Left forelimb (tissue), 1 donor: ENCODE data around the gene AKAP13.
"Not testable (repeated sequence)": the region's sequence is repeated elsewhere in the genome, so short reads cannot be mapped to it uniquely, and the experiment has no call there.

Source experiments
- DNase-seq: peaks from one replicate; pipeline ENCODE4 v3.0.0-alpha.2; 2018; ENCODE audit warnings: low spot score

Gene AKAP13

DNA sequence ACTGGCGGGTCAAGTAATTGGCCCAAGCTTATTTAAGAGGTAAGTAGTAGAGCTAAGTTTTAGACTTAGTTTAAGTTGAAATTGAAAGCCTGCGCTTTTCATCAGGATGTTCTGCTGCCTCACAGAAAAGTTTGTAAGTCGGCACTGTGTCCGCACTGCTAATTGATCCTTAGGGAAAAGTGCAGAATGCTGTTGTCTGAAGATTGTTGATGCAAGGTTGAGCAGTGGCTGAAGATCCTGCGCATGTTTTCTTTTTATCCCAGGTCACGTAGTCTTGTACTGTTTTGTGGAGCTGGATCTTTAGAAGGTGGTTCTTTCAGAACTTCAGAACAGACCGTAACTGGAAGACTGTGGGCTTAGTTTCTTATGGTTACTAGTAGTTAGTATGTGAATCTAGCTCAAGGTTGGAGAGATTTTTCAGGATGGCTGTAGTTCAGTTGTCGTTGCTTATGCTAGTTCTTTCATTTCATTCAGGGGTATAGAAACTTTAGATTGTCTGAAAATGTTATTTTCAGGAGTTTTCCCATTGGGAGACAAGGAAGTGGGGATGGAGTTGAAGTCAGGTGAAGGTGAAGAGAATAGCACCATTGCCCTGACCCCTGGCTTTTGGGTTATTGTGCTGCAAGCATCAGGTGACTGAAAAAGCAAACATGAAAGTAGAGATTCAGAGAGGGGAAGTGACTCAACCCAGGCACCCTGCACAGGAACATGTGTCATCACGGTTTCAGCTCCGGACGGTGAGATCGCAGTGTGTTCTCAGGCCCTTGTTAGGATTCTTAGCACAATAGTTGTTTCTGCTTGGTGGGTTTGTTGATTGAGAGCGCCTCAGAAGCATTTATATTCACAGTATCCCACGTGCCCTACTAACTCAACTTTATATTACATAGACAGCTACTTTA is 32.8 kb downstream of the AKAP13 start:
- DNase-seq: no peak

DNA sequence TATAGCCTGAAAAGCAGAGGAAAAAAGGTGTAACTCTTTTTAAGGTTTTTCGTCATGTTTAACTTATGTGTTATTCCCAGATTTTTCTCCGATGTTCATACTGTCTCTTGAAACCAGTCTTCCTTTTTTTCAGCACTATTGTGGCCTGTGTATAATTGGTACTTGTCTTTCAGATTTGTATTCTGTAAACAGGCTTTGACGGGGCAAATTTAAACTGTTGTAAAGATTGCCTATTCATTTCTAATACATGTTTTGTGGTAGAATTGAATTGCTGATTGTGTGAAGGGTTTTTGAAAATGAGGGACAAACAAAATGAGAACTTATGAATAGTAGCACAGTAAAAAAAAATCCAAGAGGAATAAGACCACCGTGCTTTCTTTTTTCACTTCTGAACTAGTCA is 33.6 kb downstream of the AKAP13 start:
- DNase-seq: no peak

DNA sequence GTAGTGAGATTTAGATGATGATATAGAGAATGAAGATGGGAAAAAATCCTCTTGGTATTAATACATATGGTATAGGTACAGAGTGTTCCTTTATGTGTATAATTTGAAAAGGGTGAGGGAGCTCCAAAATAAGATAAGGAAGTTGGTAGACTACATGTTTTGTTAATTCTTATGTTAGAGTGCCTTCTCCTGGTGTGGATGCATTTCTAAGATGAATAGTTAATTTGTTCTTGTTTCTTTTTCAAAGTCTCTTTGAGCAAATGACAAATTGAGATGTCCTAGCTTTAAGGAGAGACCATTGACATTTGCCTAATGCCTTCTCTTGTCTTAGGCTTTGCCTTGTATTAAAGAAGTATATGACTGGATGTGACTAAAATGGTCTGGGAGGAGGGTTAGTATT is 34.1 kb downstream of the AKAP13 start:
- DNase-seq: no peak

DNA sequence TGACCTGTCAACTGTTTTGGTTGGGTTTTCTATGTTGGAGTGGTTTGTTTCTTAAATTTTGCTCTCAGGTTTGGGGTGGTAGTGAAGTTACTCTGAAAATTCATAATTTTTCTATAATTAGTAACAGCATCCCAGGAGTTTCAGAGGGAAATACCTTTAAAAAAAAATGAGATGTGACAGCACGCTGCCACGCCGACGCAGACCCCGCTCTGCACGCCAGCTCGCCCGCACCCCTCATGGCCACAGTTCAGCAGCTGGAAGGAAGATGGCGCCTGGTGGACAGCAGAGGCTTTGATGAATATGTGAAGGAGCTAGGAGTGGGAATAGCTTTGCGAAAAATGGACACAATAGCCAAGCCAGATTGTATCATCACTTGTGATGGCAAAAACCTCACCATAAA is 34.6 kb downstream of the AKAP13 start:
- DNase-seq: no peak

DNA sequence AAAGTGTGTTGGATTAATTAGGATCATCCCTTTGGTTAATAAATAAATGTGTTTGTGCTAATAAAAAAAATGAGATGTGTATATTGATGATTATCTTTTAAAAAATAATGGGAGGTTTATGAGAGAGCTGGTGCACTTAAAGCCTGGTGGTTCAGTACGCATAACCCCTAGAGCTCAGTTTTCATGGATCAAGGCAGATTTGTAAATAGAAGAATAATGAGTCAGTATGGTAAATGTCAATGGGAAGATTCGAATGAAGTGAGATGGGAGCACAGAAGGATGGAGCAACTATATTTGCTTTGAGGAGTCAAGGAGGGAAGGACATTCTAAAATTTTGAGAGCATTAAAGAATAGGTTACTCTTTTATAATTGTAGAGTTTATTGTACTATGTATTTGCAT is 35.4 kb downstream of the AKAP13 start:
- DNase-seq: no peak

DNA sequence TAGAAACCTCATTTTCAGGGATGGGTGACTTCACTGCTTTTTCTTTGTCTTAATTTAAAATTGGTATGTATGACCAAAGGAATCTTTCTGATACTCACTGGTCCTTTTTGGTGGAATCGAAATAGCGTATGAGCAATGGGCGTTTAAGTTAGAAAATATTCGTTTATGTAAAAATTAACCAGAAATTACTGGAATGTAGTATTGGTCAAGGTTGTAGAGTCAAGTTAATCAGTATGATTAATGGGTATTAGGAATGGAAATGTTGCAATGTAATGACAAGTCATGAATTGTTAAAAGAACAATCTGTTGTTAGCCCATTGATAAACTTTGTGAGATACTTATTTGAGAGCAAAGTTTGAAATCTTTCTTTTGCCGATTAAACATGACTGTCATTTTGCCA is 36.9 kb downstream of the AKAP13 start:
- no peak for DNase-seq

DNA sequence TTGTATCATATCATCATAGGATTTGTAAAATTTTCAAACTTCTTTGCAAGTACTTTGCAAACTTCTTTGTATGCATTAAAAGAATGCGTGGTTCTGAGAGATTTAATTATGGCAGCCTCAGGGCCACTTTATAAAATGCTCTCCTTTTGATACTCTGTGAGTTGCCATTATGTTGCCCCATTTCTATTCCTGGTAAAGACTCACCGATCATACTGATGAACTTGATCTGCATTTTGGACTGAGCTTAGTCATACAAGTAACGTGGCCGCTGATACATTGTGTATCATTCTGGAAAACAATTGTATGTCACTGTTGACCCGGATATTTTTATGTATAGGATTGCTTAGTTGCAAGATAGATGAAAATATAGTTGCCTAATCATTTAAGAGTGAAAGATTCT is 38.8 kb downstream of the AKAP13 start:
- DNase-seq: no peak

DNA sequence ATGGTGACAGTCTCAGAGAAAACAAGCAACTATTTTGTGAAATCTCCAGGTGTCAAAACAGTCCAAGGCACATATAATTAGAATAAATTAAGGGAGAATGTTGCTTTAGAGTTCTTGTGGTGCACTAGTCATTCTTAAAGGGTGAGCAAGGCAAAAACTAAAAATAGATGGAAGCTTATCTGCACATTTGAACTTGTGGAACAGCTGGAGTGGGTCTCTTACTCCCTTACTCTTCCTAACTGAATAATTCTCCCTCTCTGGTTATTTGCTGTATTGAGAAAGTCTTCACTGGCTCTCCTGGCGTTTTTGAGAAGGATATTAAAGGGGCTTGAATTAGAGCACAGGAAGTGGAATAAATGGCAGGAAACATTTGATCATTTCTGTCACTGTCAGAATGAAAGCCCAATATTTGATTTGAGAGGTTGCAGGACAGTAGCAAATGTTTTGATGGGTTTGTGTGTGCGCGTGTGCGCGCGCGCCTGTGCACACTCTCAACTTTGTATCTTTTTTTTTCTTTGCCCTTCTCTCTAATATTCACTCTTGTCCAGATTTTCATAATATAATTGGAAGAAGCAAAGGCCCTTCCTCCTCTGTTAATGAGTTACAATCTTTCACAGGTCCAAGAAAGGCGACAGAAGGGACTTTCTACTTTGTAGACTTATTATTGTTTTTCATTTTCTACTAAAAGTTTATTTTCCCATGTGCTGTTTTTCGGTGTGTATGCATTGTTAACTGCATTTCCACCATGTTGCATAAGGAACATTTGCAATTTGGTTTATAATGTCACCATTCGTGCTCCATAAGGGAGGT is 40.9 kb downstream of the AKAP13 start:
- no peak for DNase-seq

DNA sequence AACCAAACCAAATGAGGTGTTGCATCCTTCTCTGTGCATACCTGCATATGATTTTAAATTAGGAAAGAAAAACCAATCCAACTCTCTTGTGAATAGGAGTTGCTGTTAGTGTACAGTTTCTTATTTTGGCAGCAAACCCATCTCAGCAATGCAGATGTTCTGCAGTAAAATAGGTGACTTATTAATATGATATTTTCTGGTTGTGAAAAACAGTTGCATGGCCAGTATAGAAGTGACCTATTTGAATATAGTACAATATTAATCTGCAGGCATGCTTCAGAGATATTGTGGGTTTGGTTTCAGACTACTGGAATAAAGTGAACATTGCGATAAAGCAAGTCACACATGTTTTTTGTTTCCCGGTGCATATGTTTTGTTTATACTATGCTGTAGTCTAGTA is 42.2 kb downstream of the AKAP13 start:
- DNase-seq: no peak

DNA sequence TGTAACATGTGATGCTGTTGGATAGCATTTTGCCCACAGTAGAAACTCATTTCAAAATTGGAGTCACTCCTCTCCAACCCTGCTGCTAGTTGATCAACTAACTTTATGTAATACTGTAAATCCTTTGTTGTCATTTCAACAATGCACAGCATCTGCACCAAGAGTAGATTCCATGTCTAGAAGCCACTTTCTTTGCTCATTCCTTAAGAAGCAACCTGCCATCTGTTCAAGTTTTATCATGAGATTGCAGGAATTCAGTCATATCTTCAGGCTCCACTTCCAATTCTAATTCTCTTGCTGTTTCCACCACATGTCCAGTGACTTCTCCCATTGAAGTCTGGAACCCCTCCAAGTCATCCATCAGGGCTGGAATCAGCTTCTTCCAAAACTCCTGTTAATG is 42.9 kb downstream of the AKAP13 start:
- DNase-seq: no peak

DNA sequence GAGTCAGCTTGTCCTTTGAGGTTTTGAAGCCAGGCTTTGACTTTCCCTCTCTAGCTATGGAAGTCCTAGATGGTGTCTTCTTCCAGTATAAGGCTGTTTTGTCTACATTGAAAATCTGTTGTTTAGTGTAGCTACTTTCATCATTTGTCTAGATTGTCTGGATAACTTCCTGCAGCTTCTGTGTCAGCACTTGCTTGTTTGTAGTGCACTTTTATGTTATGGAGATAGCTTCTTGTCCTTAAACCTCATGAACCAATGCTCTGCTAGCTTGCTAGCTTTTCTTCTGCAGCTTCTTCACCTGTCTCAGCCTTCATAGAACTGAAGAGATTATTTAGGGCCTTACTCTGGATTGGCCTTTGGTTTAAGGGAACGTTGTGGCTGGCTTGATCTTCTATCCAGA is 43.8 kb downstream of the AKAP13 start:
- DNase-seq: no peak

DNA sequence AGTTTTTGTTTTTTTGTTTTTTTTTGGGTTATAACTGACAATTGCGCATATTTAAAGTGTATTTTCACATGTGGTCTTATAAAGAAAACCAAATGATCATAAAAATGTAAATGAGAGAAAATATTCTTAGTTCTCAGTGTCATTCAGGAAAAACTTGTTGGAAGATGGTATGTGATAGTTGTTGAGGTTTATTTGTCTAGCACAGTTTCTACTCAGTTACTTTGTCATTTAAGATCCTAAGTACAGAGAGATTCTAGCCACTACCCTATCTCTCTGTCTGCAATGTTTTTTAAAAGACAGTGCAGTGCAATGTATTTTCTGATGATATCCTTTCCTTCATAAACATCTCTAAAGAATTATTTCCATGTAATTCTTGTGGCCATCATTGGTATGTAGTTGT is 46.1 kb downstream of the AKAP13 start:
- DNase-seq: no peak

DNA sequence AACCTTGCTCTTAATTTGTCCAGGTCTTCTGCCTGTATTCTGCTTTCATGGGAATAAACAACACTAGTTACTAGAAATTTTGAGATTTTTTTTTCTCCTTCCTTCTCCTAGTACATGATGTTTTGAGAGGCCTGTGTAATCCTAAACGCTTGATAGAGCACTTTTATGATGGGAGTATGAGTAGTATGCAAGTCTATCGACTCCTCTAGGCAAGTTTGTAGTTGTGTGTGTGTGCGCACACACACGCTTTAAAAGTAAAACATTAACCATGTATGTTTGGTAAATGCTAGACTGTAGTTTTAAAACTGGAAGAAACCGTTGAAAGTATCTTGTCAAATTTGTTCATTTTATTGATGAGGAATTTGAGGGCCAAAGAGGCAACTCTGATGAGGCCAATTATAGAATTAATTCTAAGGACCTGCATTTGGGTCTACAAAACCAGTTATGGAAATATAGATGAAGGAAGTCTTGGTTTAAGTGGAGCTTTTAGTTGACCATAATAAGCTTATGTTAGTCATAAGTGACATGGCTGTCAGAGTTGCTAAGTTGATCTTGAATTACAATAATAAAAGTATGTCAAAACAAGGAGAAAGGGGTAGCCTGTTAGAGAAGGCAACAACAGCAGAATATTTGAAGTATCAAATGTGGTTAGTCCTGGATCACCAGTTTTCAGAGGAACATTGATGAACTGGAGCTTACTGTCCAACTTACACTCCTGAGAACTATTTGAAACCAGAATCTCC is 47.1 kb downstream of the AKAP13 start:
- DNase-seq: no peak

DNA sequence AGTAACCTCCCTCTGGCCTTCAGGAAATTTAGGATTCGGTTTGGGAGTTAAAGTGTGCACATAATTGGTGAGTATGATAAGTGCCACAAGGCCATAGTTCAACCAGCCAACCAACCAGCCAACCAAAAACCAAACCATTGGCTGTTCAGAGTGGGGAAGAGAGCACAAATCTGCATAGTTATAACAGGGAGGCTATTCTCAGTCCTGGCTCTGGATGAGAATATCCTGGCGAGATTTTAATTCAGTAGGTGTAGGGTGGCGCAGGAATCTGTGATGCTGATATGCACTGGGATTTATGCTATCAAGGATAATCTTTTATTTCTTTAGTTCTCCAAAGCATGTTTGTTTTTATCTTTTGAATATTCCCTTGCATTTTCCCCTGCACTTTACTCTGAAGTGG is 49.1 kb downstream of the AKAP13 start:
- no peak for DNase-seq

DNA sequence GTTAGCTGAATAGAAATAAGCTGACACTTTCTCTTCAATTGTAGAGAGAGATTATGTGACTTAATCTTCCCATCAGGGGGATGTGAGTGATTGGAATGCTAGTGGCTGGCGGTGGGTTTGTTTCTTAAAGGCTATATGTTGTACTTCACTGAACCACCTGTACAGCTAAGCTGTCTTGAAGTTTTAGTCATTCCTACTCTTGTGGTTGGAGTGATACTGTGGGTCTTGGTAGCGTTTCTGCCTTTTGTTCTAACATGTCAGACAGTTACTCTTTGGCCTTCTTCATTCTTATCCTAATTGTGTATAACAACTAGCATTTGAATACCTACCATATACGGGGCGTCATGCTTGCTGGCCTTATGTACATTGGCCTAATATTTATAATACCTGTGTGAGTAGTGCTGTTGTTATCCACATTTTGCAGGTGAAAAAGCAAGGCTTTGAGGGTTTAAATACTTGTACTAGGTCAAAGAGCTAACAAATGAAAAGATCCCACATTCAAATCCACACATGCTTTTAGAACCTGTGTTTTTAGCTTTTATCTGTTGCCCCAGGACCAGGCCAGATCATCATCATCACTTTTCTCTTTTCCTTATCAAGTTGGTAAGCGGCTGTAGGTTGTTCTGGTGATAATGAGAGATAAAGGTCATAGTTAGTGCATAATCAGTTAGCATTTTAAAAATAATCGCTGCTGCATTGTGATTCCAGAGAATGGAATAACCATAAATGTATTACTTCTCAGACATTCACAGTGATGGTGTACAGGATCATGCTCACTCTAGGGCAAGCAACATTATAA is 50.2 kb downstream of the AKAP13 start:
- DNase-seq: no peak

DNA sequence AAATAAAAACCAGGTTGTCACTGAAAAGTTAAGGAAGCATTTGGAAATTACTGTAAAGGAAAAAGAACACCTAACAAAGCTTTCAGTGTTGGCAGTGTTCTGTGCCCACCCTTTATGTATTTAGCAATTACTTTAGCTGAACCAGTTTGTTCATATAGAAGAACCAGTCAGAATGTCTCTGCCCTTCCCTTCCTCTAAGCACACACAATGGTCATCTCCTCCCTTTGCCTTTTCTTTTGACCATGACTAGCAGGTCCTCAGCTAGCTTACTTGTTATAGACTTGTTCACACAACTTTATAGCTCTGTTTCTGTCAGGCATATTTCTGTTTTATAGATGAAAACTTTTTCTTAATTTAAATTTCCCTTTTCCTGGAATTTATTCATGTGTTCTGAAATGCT is 59.6 kb downstream of the AKAP13 start:
- no peak for DNase-seq

DNA sequence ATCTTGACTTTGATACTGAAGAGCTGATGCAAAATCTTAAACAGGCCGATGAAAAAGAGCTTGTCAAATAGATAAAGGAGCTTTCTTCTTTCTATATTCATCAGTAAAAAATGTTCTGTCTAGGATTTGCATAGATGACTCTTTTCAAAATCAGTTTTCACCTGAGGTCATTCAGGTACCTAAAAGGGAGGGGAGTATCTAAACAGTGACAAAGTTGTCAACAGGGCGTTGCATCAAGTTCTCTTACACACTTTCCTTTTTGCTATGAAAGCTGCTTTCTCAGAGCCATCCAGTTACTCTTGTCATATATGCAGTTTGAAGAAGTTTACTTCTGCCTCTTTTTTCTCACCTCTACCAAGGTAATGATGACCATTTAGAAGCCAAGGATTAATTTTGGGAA is 60.0 kb downstream of the AKAP13 start:
- DNase-seq: no peak

DNA sequence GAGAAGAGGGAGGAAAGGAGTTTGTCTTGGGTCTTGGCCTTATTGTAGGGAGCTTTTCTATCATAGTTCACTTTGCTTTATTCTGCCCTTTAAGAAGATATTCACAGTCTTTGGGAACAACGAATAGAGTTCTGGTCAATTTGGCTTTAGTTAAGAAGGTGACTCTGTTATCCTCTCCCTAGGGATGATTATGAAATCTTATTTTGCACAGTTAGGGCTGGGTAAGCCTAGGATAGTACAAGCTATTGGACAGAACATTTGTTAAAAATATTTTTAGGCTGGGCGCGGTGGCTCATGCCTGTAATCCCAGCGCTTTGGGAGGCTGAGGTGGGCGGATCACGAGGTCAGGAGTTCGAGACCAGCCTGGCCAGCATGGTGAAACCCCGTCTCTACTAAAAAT is 61.5 kb downstream of the AKAP13 start:
- DNase-seq: not testable (repeated sequence)

DNA sequence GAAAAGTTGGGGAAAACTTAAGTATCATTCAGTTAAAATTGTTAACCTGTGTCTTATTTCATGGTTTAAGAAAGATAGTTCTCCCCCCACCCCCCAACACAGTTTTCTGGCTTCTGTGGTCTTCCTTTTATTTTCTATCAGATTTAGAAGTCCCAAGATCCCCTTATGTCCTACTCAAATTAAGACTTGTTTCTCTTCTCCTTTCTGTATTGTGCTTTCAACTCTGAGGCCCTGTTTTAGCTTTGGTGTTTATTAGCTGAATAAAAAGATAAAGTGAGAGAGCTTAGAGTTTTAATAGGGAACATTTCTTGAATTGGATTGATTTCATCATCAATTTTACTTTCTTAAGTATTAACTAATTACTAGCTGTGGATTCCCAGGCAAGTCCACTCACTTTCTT is 62.6 kb downstream of the AKAP13 start:
- DNase-seq: no peak

DNA sequence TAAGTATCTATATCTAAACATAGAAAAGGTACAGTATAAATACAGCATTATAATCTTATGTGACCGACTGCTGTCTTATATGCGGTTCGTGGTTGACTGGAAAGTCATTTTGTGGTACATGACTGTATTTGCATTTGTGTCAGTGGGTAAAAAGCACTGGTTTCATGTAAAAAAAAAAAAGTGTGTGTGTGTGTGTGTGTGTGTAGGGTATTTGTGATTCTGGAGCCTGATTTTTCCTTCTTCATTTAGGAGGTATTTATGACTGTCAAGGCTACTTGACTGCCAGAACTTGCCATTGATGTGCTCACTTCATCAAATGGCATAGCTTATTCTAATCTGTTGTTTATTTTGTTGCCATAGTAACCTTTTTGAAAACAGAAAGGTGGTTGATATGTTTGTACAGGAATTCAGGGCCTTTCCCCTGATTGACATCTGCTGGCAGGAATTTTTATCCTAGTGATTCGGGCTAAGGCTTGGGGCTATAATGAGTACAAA is 63.2 kb downstream of the AKAP13 start:
- no peak for DNase-seq

DNA sequence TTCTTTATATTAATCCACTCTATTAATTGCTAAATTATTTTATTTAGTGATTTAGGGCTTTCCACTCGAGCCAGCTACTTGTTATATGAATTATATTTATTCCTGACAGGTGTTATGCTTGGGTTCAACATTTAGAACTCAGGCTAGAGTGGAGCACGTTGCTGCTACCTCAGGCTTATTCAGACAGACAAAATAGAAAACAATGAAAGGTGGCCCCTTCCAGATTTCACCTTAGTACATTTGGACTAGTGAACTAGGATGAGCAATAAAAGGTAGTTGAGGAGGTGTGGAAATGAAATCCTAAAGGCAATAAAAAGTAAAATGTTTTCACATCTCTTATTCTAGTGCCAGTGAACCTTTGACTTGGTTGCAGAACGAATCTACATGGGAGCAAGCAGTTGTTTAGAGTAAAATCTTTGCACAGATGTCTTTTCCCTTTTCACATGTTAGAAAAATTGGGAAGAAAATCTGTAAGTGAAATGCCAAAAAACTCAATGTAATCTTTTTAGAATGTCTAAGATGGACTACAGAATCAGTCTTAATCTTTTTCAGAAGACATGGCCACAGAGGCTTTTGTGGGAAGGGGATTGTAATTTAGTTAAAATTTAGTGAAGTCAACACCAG is 63.8 kb downstream of the AKAP13 start:
- DNase-seq: no peak
